ENCODE data around the gene IQGAP2. TPM values are rescaled to one million over a fixed set of nuclear protein-coding genes. Genes with fewer than 3 reads are reported as not detected.

Gene IQGAP2
- total RNA-seq, 6 donors from 2014 or later, result 24.3 to 57.6 (median 28.9) TPM

- H3K4me3 ChIP-seq, result no peak overlapping the region
- DNase-seq (no peak), ATAC-seq (ENCODE audit: low FRiP score in 2 of 2) (no peak)
- H3K27ac ChIP-seq, result no peak overlapping the region
- TF ChIP-seq CTCF (IDR thresholded peaks at IDR 0.05) (no peak), EP300 (IDR thresholded peaks at IDR 0.05) (no peak), POLR2AphosphoS5 (IDR thresholded peaks at IDR 0.05) (no peak), POLR2A (IDR thresholded peaks at IDR 0.05) (no peak)
- H3K9me3 ChIP-seq, result no peaks in the 10 kb centered on the region
- no peaks in the 10 kb centered on the region for H3K36me3 ChIP-seq
- 74% methylated on average over 4 of the region's 4 CpGs for WGBS, 2 donors
- peaks cover 7 to 14% (median 12%) of the 10 kb centered on the region in 4 donors for H3K4me1 ChIP-seq
- peaks cover 0 to 8% (median 2%) of the 10 kb centered on the region in 4 donors for H3K27me3 ChIP-seq
Observed at GRCh38 chr5:76710991-76711390, 307.9 kb downstream of the IQGAP2 start.

- ATAC-seq (ENCODE audit: low FRiP score in 2 of 2), result peak; percentile 49 to 62
- H3K36me3 ChIP-seq, result no peaks in the 10 kb centered on the region
Observed at GRCh38 chr5:76714751-76715485, 311.8 kb downstream of the IQGAP2 start.

GRCh38 chr5:76715486-76715735 lies 312.3 kb downstream of the IQGAP2 start:
- Histone ChIP-seq H3K4me3 (peak overlapping the region; percentile 53 to 87 (median 66)), H3K27me3 (peaks cover 0 to 17% (median 2%) of the 10 kb centered on the region in 4 donors), H3K4me1 (peaks cover 10 to 32% (median 20%) of the 10 kb centered on the region in 4 donors), H3K36me3 (no peaks in the 10 kb centered on the region), H3K9me3 (no peaks in the 10 kb centered on the region), H3K27ac (peak overlapping the region; percentile 63 to 80 (median 76))
- WGBS, 2 donors, result 0 to 1% methylated on average over 11 to 14 of the region's 14 CpGs
- no peak for TF ChIP-seq POLR2AphosphoS5 (IDR thresholded peaks at IDR 0.05)
- no peak for TF ChIP-seq POLR2A (IDR thresholded peaks at IDR 0.05)
- TF ChIP-seq EP300 (IDR thresholded peaks at IDR 0.05), result no peak
- no peak for TF ChIP-seq CTCF (IDR thresholded peaks at IDR 0.05)
- ATAC-seq (ENCODE audit: low FRiP score in 2 of 2) (no peak), DNase-seq (no peak)

More at GRCh38 chr5:76714751-76715485, 311.8 kb downstream of the IQGAP2 start:
- H3K27ac ChIP-seq, result peak overlapping the region in 3 of 4 donors; percentile 73 to 80 (median 78)
- H3K4me1 ChIP-seq, result peaks cover 10 to 32% (median 20%) of the 10 kb centered on the region in 4 donors
- no peaks in the 10 kb centered on the region for H3K9me3 ChIP-seq
- WGBS, 2 donors, result 14 to 18% methylated on average over 27 to 50 of the region's 52 CpGs
- peak; percentile 38 to 85 for DNase-seq
- no peak for TF ChIP-seq POLR2A (IDR thresholded peaks at IDR 0.05)
- TF ChIP-seq EP300 (IDR thresholded peaks at IDR 0.05), result no peak
- TF ChIP-seq CTCF (IDR thresholded peaks at IDR 0.05), result no peak
- TF ChIP-seq POLR2AphosphoS5 (IDR thresholded peaks at IDR 0.05), result no peak
- H3K4me3 ChIP-seq, result peak overlapping the region in 3 of 4 donors; percentile 58 to 87 (median 75)
- peaks cover 0 to 17% (median 2%) of the 10 kb centered on the region in 4 donors for H3K27me3 ChIP-seq

GRCh38 chr5:76715736-76716455 lies 312.8 kb downstream of the IQGAP2 start, which contains the start of gene F2R:
F2R (plus strand) TSS chr5:76716126; CDS start chr5:76716308, 182 bp downstream.
- Histone ChIP-seq H3K4me1 (peaks cover 10 to 32% (median 20%) of the 10 kb centered on the region in 4 donors), H3K9me3 (no peaks in the 10 kb centered on the region), H3K27ac (peak within 1 kb of the TSS; percentile 63 to 80 (median 76)), H3K27me3 (peaks cover 0 to 17% (median 2%) of the 10 kb centered on the region in 4 donors), H3K4me3 (peak within 1 kb of the TSS; percentile 53 to 87 (median 66)), H3K36me3 (no peaks in the 10 kb centered on the region)
- WGBS, 2 donors, result 0 to 1% methylated on average over 17 to 18 of the region's 82 CpGs
- DNase-seq, result peak; percentile 31 to 93
- ATAC-seq (ENCODE audit: low FRiP score in 2 of 2), result peak; percentile 76 to 93
- peak; percentile 36 to 60 (median 51) for TF ChIP-seq CTCF (IDR thresholded peaks at IDR 0.05)
- no peak for TF ChIP-seq POLR2AphosphoS5 (IDR thresholded peaks at IDR 0.05)
- TF ChIP-seq EP300 (IDR thresholded peaks at IDR 0.05), result no peak
